ENCODE measurements around the gene MTHFD1. TPM values are rescaled to one million over a fixed set of nuclear protein-coding genes. Genes with fewer than 3 reads are reported as not detected.
A peak's percentile ranks its signal among the peaks of the same experiment; 100 is the strongest.

The MTHFD1 gene
- total RNA-seq, 1 donor from 2014 or later, result 108 TPM

GRCh38 chr14:64461221-64461620 is 73.1 kb downstream of the MTHFD1 start:
- H3K4me3 Mint-ChIP-seq, result no peak overlapping the region
- H3K4me1 Mint-ChIP-seq (ENCODE audit: unreplicated experiment), result peaks cover 9% of the 10 kb centered on the region
- no peaks in the 10 kb centered on the region for H3K9me3 Mint-ChIP-seq
- no peak overlapping the region for H3K27ac Mint-ChIP-seq
- peaks cover 5% of the 10 kb centered on the region for H3K27me3 Mint-ChIP-seq
- DNase-seq (ENCODE audit: extremely low spot score, unreplicated experiment), result no peak
- H3K36me3 Mint-ChIP-seq, result peaks cover 17% of the 10 kb centered on the region
- no peak for TF ChIP-seq CTCF (conservative IDR thresholded peaks at IDR 0.05)

- Mint-ChIP-seq H3K4me1 (ENCODE audit: unreplicated experiment) (peaks cover 9% of the 10 kb centered on the region), H3K36me3 (peaks cover 11% of the 10 kb centered on the region), H3K27me3 (peaks cover 8% of the 10 kb centered on the region), H3K27ac (no peak overlapping the region), H3K4me3 (peak overlapping the region; percentile 22), H3K9me3 (no peaks in the 10 kb centered on the region)
- no peak for DNase-seq (ENCODE audit: extremely low spot score, unreplicated experiment)
- no peak for TF ChIP-seq CTCF (conservative IDR thresholded peaks at IDR 0.05)
These were observed 75.0 kb downstream of the MTHFD1 start for GRCh38 chr14:64463195-64463594.

GRCh38 chr14:64463873-64464272 is 75.7 kb downstream of the MTHFD1 start:
- peaks cover 8% of the 10 kb centered on the region for H3K27me3 Mint-ChIP-seq
- no peak for TF ChIP-seq CTCF (conservative IDR thresholded peaks at IDR 0.05)
- peaks cover 6% of the 10 kb centered on the region for H3K36me3 Mint-ChIP-seq
- H3K4me3 Mint-ChIP-seq, result no peak overlapping the region
- peaks cover 9% of the 10 kb centered on the region for H3K4me1 Mint-ChIP-seq (ENCODE audit: unreplicated experiment)
- H3K27ac Mint-ChIP-seq, result no peak overlapping the region
- no peaks in the 10 kb centered on the region for H3K9me3 Mint-ChIP-seq
- DNase-seq (ENCODE audit: extremely low spot score, unreplicated experiment), result no peak

- peak overlapping the region; percentile 70 for H3K27ac Mint-ChIP-seq
- H3K27me3 Mint-ChIP-seq, result peaks cover 8% of the 10 kb centered on the region
- no peak for DNase-seq (ENCODE audit: extremely low spot score, unreplicated experiment)
- no peaks in the 10 kb centered on the region for H3K9me3 Mint-ChIP-seq
- H3K4me3 Mint-ChIP-seq, result peak overlapping the region; percentile 91
- H3K36me3 Mint-ChIP-seq, result peaks cover 3% of the 10 kb centered on the region
- H3K4me1 Mint-ChIP-seq (ENCODE audit: unreplicated experiment), result peaks cover 9% of the 10 kb centered on the region
- TF ChIP-seq CTCF (conservative IDR thresholded peaks at IDR 0.05), result no peak
These were observed 76.5 kb downstream of the MTHFD1 start for GRCh38 chr14:64464651-64465050.

- DNase-seq (ENCODE audit: extremely low spot score, unreplicated experiment), result peak; percentile 83
- peaks cover 9% of the 10 kb centered on the region for H3K4me1 Mint-ChIP-seq (ENCODE audit: unreplicated experiment)
- peak within 1 kb of the TSS; percentile 70 for H3K27ac Mint-ChIP-seq
- peaks cover 3% of the 10 kb centered on the region for H3K36me3 Mint-ChIP-seq
- H3K4me3 Mint-ChIP-seq, result peak within 1 kb of the TSS; percentile 91
- H3K27me3 Mint-ChIP-seq, result peaks cover 8% of the 10 kb centered on the region
- no peak for TF ChIP-seq CTCF (conservative IDR thresholded peaks at IDR 0.05)
- H3K9me3 Mint-ChIP-seq, result no peaks in the 10 kb centered on the region
These were observed 77.2 kb downstream of the MTHFD1 start, which contains the start of gene AKAP5 for GRCh38 chr14:64465191-64465822. AKAP5 (plus strand) TSS chr14:64465499; CDS start chr14:64468395, 2,896 bp downstream.

All from type B pancreatic cell (in vitro differentiated cells).